OCI-LY7 (cell line): Measurements from ENCODE around the gene ZHX3. TPM values are rescaled to one million over a fixed set of nuclear protein-coding genes. Genes with fewer than 3 reads are reported as not detected.

ENCODE experiments used
- BruUV-seq: library from RNA; stranded (reverse); fragments of 400-500 nt; replicated peaks from 2 replicates; lab custom pipeline; 2021; lab: Mats Ljungman, UMichigan
- CTCF ChIA-PET: fragments of 300-600 bp; sonication (Branson Sonifier 250); formaldehyde crosslinking; loops from one replicate; lab custom pipeline; 2022; ENCODE audit warnings: antibody characterized with exemption; ENCODE audit not compliant: unreplicated experiment; lab: Charles Lee
- POLR2A ChIA-PET: fragments of 300-600 bp; sonication (Branson Sonifier 250); formaldehyde crosslinking; loops from one replicate; lab custom pipeline; 2022; ENCODE audit warnings: antibody characterized with exemption; lab: Charles Lee
- DNase-seq: peaks from one replicate; pipeline ENCODE4 v3.0.0-alpha.2; 2015; ENCODE audit warnings: low spot score
- H2AFZ ChIP-seq: fragments of 200-600 bp; sonication (generic), shearing (Covaris generic); 2 replicates; pipeline ENCODE4 v1.6.1; 2014; ENCODE audit warnings: mild to moderate bottlenecking, antibody characterized with exemption, low read length, moderate library complexity
- H3K27ac ChIP-seq: fragments of 200-600 bp; sonication (generic); 2 replicates; pipeline ENCODE4 v1.5.1; 2014; ENCODE audit warnings: mixed run types, low read depth, mild to moderate bottlenecking, moderate library complexity, low read length, inconsistent platforms; ENCODE audit not compliant: poor library complexity, severe bottlenecking
- H3K36me3 ChIP-seq: fragments of 200-600 bp; sonication (generic); 2 replicates; pipeline ENCODE4 v1.6.1; 2014; ENCODE audit warnings: mild to moderate bottlenecking, antibody characterized with exemption, low read length, moderate library complexity, mixed read lengths; ENCODE audit not compliant: insufficient read depth
- H3K4me1 ChIP-seq: fragments of 200-600 bp; sonication (generic); 2 replicates; pipeline ENCODE4 v1.5.1; 2014; ENCODE audit warnings: mild to moderate bottlenecking, low read length; ENCODE audit not compliant: insufficient read depth, poor library complexity, severe bottlenecking
- H3K4me2 ChIP-seq: fragments of 200-600 bp; sonication (generic); 2 replicates; pipeline ENCODE4 v1.6.1; 2014; ENCODE audit warnings: mild to moderate bottlenecking, low read length
- H3K4me3 ChIP-seq: fragments of 200-600 bp; sonication (generic); 2 replicates; pipeline ENCODE4 v1.5.1; 2014; ENCODE audit warnings: mild to moderate bottlenecking, low read depth, low read length; ENCODE audit not compliant: poor library complexity, severe bottlenecking
- H3K79me2 ChIP-seq: fragments of 200-600 bp; sonication (generic); 2 replicates; pipeline ENCODE4 v1.6.1; 2016; ENCODE audit warnings: low read depth, mild to moderate bottlenecking, low read length, moderate library complexity, mixed read lengths; ENCODE audit not compliant: insufficient read depth
- H3K9me2 ChIP-seq: fragments of 200-600 bp; sonication (generic); 2 replicates; pipeline ENCODE4 v1.6.1; 2016; ENCODE audit warnings: mild to moderate bottlenecking, low read length, mixed read lengths; ENCODE audit not compliant: insufficient read depth
- H3K9me3 ChIP-seq: fragments of 200-600 bp; sonication (generic); 2 replicates; pipeline ENCODE4 v1.6.1; 2014; ENCODE audit warnings: mild to moderate bottlenecking, mixed run types, low read length, mixed read lengths
- H4K20me1 ChIP-seq: fragments of 200-600 bp; sonication (generic); 2 replicates; pipeline ENCODE4 v1.6.1; 2014; ENCODE audit warnings: mild to moderate bottlenecking, antibody characterized with exemption, low read length, moderate library complexity, mixed read lengths; ENCODE audit not compliant: insufficient read depth
- EZH2phosphoT487 ChIP-seq: fragments of 200-600 bp; sonication (generic); IDR thresholded peaks from 2 replicates; pipeline ENCODE4 v1.6.1; 2018; ENCODE audit warnings: low read depth, borderline replicate concordance, mild to moderate bottlenecking, mixed run types, antibody characterized with exemption, low read length, moderate library complexity, mixed read lengths
- intact Hi-C: fragments of 100-400 bp; cut with micrococcal nuclease; formaldehyde crosslinking; loops from one replicate; pipeline ENCODE4 v1.10.0; 2022; ENCODE audit not compliant: unreplicated experiment
- total RNA-seq, 2 experiments: library from RNA; depleted of rRNA in 1 of 2; stranded (reverse); fragments of >200 nt in 1 of 2; shearing (Covaris generic) in 1 of 2; gene quantifications; 2 replicates each; pipeline ENCODE4 v1.2.3, GENCODE V29; 2014 to 2022
- TF ChIP-seq, protein P1 (sequence below): fragments of 200-600 bp; sonication (generic); conservative IDR thresholded peaks from 2 replicates; pipeline ENCODE4 v1.5.1; 2014; ENCODE audit warnings: mild to moderate bottlenecking, antibody characterized with exemption, low read length, moderate library complexity, mixed read lengths

ZHX3 gene
- total RNA-seq, 2 experiments from 2014 or later = 5.8 to 16.9 TPM

DNA sequence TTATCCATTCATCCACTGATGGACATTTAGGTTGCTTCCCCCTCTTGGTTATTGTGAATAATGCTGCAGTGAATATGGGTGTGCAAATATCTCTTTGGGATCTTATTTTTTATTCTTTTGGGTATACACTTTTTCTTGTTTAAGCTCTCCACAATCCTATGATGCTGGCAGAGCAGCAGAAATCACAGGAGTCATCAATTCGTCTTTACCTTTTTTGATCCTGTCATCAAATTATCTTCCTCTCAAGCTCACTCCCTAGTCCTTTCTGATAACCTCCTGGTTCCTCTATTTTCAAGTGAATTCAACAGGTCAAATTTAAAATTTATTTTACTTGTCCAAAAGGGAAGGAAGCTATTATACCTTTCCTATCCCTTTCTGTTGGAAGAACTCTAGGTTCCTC is 91.1 kb downstream of the ZHX3 start:
- H2AFZ ChIP-seq = no peak overlapping the region
- ChIA-PET CTCF (no interaction called here), POLR2A (no interaction called here)
- H3K4me3 ChIP-seq = no peak overlapping the region
- H3K36me3 ChIP-seq = no peaks in the 10 kb centered on the region
- H3K27ac ChIP-seq = no peak overlapping the region
- no peaks in the 10 kb centered on the region for H3K9me2 ChIP-seq
- no peaks in the 10 kb centered on the region for H3K9me3 ChIP-seq
- no peak for TF ChIP-seq EZH2phosphoT487
- TF ChIP-seq, protein P1, sequence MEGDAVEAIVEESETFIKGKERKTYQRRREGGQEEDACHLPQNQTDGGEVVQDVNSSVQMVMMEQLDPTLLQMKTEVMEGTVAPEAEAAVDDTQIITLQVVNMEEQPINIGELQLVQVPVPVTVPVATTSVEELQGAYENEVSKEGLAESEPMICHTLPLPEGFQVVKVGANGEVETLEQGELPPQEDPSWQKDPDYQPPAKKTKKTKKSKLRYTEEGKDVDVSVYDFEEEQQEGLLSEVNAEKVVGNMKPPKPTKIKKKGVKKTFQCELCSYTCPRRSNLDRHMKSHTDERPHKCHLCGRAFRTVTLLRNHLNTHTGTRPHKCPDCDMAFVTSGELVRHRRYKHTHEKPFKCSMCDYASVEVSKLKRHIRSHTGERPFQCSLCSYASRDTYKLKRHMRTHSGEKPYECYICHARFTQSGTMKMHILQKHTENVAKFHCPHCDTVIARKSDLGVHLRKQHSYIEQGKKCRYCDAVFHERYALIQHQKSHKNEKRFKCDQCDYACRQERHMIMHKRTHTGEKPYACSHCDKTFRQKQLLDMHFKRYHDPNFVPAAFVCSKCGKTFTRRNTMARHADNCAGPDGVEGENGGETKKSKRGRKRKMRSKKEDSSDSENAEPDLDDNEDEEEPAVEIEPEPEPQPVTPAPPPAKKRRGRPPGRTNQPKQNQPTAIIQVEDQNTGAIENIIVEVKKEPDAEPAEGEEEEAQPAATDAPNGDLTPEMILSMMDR = no peak
- H3K4me2 ChIP-seq = no peak overlapping the region
- intact Hi-C loops = no loop called here
- BruUV-seq = no TSS peak
- no peaks in the 10 kb centered on the region for H3K4me1 ChIP-seq
- DNase-seq = no peak
- H4K20me1 ChIP-seq = no peaks in the 10 kb centered on the region
- no peaks in the 10 kb centered on the region for H3K79me2 ChIP-seq

DNA sequence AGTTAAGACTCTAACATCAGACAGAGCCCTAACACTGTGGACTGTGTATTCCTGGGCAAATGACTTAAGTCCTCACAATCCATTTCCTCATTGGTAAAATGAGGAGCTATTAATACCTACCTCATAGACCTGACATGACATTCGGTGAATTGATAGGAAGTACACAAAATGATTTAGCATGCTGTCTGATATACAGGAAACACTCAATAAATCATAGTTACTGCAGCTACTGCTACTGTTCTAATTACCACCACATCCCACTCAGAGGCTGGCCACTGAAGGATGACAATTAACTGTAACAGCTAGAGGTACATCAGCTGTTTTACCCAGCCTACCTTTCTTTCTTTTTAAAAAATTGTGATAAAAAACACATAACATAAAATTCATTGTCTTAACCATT is 92.4 kb downstream of the ZHX3 start:
- H4K20me1 ChIP-seq = no peaks in the 10 kb centered on the region
- no peaks in the 10 kb centered on the region for H3K36me3 ChIP-seq
- H3K27ac ChIP-seq = no peak overlapping the region
- BruUV-seq = no TSS peak
- H3K9me2 ChIP-seq = no peaks in the 10 kb centered on the region
- no peaks in the 10 kb centered on the region for H3K9me3 ChIP-seq
- H2AFZ ChIP-seq = no peak overlapping the region
- ChIA-PET POLR2A (interaction anchor here (0.7 to 0.9 kb wide), 3 partner anchors 32 to 203 kb away, joined by 3 read pairs; no protein-coding TSS in a partner anchor), CTCF (no interaction called here)
- no peak overlapping the region for H3K4me3 ChIP-seq
- no peaks in the 10 kb centered on the region for H3K4me1 ChIP-seq
- H3K4me2 ChIP-seq = no peak overlapping the region
- no peak for DNase-seq
- intact Hi-C loops = no loop called here
- TF ChIP-seq, protein P1 = no peak
- TF ChIP-seq EZH2phosphoT487 = no peak
- no peaks in the 10 kb centered on the region for H3K79me2 ChIP-seq

DNA sequence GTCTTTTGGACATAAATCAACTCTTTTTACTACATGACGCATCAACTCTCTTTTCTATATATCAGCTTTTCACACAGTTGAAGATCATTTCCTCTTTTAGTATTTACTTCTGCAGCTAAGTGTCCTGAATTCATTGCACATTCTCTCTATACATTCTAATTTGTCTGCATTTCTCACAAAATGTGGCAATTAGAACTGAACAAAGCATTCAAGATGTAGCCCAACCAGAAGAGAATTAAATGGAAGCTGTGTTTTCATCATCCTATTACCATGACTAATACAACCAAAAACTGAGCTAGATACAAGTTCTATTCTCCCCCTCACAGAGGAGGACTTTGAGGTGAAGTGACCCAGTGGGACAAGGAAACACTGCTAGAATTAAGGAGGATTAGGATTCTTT is 93.2 kb downstream of the ZHX3 start:
- no TSS peak for BruUV-seq
- Histone ChIP-seq H3K36me3 (no peaks in the 10 kb centered on the region), H3K4me1 (no peaks in the 10 kb centered on the region), H2AFZ (no peak overlapping the region), H3K4me2 (no peak overlapping the region), H4K20me1 (no peaks in the 10 kb centered on the region), H3K9me2 (no peaks in the 10 kb centered on the region), H3K9me3 (no peaks in the 10 kb centered on the region), H3K79me2 (no peaks in the 10 kb centered on the region), H3K4me3 (no peak overlapping the region), H3K27ac (no peak overlapping the region)
- intact Hi-C loops = no loop called here
- POLR2A ChIA-PET = interaction anchor here (0.5 to 1.1 kb wide), 5 partner anchors 17 to 116 kb away, joined by 3 to 4 read pairs (median 3); partner anchors contain the start of gene LPIN3
- no peak for TF ChIP-seq EZH2phosphoT487
- TF ChIP-seq, protein P1 = no peak
- CTCF ChIA-PET = interaction anchor here (0.9 kb wide), 1 partner anchor 483 kb away, joined by 4 read pairs; no protein-coding TSS in a partner anchor
- no peak for DNase-seq
